Bladder microvascular endothelial cell (primary cell): Measurements from ENCODE around the gene MTMR1. TPM values are rescaled to one million over a fixed set of nuclear protein-coding genes. Genes with fewer than 3 reads are reported as not detected.

ENCODE experiments used
- total RNA-seq: library from RNA; depleted of rRNA; stranded (reverse); fragments of >200 nt; gene quantifications from 2 replicates; pipeline ENCODE4 v1.2.3, GENCODE V29; 2014

The MTMR1 gene
- total RNA-seq, result 7.3 and 18.4 TPM in 2 replicates

GRCh38 chrX:150692831-150693724 is at the start of gene MTMR1:
Gene MTMR1, plus strand, starts transcription at chrX:150693396. Its CDS starts 135 bp downstream, at chrX:150693531.

Other genes starting within 250 kb of the MTMR1 start
- gene MTM1, start 124.8 kb upstream of the MTMR1 start, total RNA-seq, result 9.4 and 16.6 TPM in 2 replicates
- gene CD99L2, start 205.3 kb downstream of the MTMR1 start, total RNA-seq, result 21.0 and 35.8 TPM in 2 replicates